GM23338 (cell line): ENCODE results near the gene RNF157.

Source experiments
- CTCF ChIP-seq, 2 experiments: fragments of 200-600 bp in 1 of 2; sonication (generic) in 1 of 2; conservative IDR thresholded peaks; 2 replicates each; pipeline versions ENCODE4 v1.5.1 to v1.6.1; 2016 to 2017; ENCODE audit warnings: antibody characterized with exemption in 2 of 2, low read depth in 2 of 2, mild to moderate bottlenecking in 2 of 2, moderate library complexity in 1 of 2
- REST ChIP-seq: IDR thresholded peaks from one replicate; pipeline ENCODE4 v1.6.1; 2018; ENCODE audit warnings: antibody characterized with exemption; ENCODE audit not compliant: unreplicated experiment

- TF ChIP-seq CTCF (conservative IDR thresholded peaks at IDR 0.05; ENCODE audit: low read depth in 2 of 2) (no peak), REST (no peak)
Observed at GRCh38 chr17:76161619-76162266, 78.5 kb downstream of the RNF157 start.
